ENCODE measurements around the gene CST9.
"Not testable (repeated sequence)": the region's sequence is repeated elsewhere in the genome, so short reads cannot be mapped to it uniquely, and the experiment has no call there.

Gene CST9

GRCh38 chr20:23636908-23637281 is 31.2 kb upstream of the CST9 start:
- no peak for DNase-seq

GRCh38 chr20:23636182-23636907 is 30.6 kb upstream of the CST9 start:
- DNase-seq: no peak

GRCh38 chr20:23635768-23636090 is 30.0 kb upstream of the CST9 start:
- DNase-seq: not testable (repeated sequence)

- no peak for DNase-seq
These were observed 29.5 kb upstream of the CST9 start for GRCh38 chr20:23634985-23635767.

GRCh38 chr20:23634044-23634801 is 28.5 kb upstream of the CST9 start:
- DNase-seq: peak; percentile 45

GRCh38 chr20:23632711-23633573 is 27.2 kb upstream of the CST9 start:
- DNase-seq: no peak

- no peak for DNase-seq
These were observed 26.4 kb upstream of the CST9 start for GRCh38 chr20:23631981-23632710.

GRCh38 chr20:23631226-23631822 is 25.6 kb upstream of the CST9 start:
- no peak for DNase-seq

GRCh38 chr20:23630392-23630849 is 24.7 kb upstream of the CST9 start:
- DNase-seq: no peak

- no peak for DNase-seq
These were observed 24.1 kb upstream of the CST9 start for GRCh38 chr20:23629542-23630391.

- DNase-seq: no peak
These were observed 23.4 kb upstream of the CST9 start for GRCh38 chr20:23629017-23629541.

GRCh38 chr20:23628402-23629016 is 22.8 kb upstream of the CST9 start:
- DNase-seq: no peak

GRCh38 chr20:23627501-23627900 is 21.8 kb upstream of the CST9 start:
- no peak for DNase-seq

GRCh38 chr20:23626040-23626620 is 20.4 kb upstream of the CST9 start:
- DNase-seq: no peak

GRCh38 chr20:23625236-23625964 is 19.7 kb upstream of the CST9 start:
- DNase-seq: no peak

- no peak for DNase-seq
These were observed 18.6 kb upstream of the CST9 start for GRCh38 chr20:23624324-23624691.

GRCh38 chr20:23623666-23624323 is 18.1 kb upstream of the CST9 start:
- peak; percentile 8 for DNase-seq

GRCh38 chr20:23622839-23623343 is 17.2 kb upstream of the CST9 start:
- DNase-seq: peak; percentile 14
